Bronchial epithelial cell (primary cell): ENCODE data around the gene EPB41L4A. TPM values are rescaled to one million over a fixed set of nuclear protein-coding genes. Genes with fewer than 3 reads are reported as not detected.
"Not testable (repeated sequence)": the region's sequence is repeated elsewhere in the genome, so short reads cannot be mapped to it uniquely, and the experiment has no call there.

Source experiments
- DNase-seq: peaks from one replicate; pipeline ENCODE4 v3.0.0-alpha.2; 2010; ENCODE audit warnings: low read depth
- FAIRE-seq: peaks from 2 replicates; lab custom pipeline; 2011; peaks lifted over from hg19 to GRCh38; lab: Jason Lieb, UNC
- H3K27me3 ChIP-seq: 2 replicates; pipeline ENCODE4 v1.5.1; 2011; ENCODE audit warnings: low read length; ENCODE audit not compliant: control insufficient read depth, insufficient read depth
- H3K36me3 ChIP-seq: 2 replicates; pipeline ENCODE4 v1.5.1; 2011; ENCODE audit warnings: low read length; ENCODE audit not compliant: control insufficient read depth, insufficient read depth
- H3K4me3 ChIP-seq: 2 replicates; pipeline ENCODE4 v1.5.1; 2011; ENCODE audit warnings: mild to moderate bottlenecking, low read depth, low read length, control low read depth
- total RNA-seq: library from RNA; depleted of rRNA; stranded (reverse); fragments of >200 nt; gene quantifications from 2 replicates; pipeline ENCODE4 v1.2.1, GENCODE V29; 2014
- TF ChIP-seq, protein P1 (sequence below): IDR thresholded peaks from 2 replicates; pipeline ENCODE4 v1.5.1; 2011; ENCODE audit warnings: mild to moderate bottlenecking, moderate library complexity, low read length, control low read depth, inconsistent platforms; ENCODE audit not compliant: insufficient read depth, severe bottlenecking

Gene EPB41L4A
- total RNA-seq, 1 donor from 2014 or later: 5.3 TPM

DNA sequence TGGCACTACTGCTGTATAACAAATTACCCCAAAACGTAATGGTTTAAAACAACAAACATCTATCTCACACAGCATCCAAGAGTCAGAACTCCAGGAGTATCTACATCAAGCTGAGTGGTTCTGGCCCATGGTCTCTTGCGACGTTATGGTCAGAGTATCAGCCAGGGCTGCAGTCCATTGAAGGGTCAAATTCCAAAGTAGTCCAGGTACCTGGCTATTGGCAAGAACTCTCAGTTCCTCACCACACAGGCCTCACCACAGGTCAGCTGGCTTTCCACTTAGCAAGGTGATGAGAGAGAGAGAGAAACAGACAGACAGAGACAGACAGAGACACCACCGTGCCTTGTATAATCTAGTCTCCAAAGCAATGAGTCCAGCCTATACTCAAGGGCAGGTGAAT lies 22.6 kb downstream of the EPB41L4A start:
- no peak for FAIRE-seq
- H3K27me3 ChIP-seq: no peaks in the 10 kb centered on the region

DNA sequence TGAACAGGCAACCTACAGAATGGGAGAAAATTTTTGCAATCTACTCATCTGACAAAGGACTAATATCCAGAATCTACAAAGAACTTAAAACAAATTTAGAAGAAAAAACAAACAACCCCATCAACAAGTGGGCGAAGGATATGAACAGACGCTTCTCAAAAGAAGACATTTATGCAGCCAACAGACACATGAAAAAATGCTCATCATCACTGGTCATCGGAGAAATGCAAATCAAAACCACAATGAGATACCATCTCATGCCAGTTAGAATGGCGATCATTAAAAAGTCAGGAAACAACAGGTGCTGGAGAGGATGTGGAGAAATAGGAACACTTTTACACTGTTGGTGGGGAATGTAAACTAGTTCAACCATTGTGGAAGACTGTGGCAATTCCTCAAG lies 23.8 kb downstream of the EPB41L4A start:
- H3K27me3 ChIP-seq, FAIRE-seq, H3K36me3 ChIP-seq, DNase-seq, H3K4me3 ChIP-seq: not testable (repeated sequence)

More for the DNA sequence above, 22.6 kb downstream of the EPB41L4A start:
- TF ChIP-seq, protein P1, sequence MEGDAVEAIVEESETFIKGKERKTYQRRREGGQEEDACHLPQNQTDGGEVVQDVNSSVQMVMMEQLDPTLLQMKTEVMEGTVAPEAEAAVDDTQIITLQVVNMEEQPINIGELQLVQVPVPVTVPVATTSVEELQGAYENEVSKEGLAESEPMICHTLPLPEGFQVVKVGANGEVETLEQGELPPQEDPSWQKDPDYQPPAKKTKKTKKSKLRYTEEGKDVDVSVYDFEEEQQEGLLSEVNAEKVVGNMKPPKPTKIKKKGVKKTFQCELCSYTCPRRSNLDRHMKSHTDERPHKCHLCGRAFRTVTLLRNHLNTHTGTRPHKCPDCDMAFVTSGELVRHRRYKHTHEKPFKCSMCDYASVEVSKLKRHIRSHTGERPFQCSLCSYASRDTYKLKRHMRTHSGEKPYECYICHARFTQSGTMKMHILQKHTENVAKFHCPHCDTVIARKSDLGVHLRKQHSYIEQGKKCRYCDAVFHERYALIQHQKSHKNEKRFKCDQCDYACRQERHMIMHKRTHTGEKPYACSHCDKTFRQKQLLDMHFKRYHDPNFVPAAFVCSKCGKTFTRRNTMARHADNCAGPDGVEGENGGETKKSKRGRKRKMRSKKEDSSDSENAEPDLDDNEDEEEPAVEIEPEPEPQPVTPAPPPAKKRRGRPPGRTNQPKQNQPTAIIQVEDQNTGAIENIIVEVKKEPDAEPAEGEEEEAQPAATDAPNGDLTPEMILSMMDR: no peak
- Histone ChIP-seq H3K36me3 (no peaks in the 10 kb centered on the region), H3K4me3 (no peak overlapping the region)
- DNase-seq: no peak

DNA sequence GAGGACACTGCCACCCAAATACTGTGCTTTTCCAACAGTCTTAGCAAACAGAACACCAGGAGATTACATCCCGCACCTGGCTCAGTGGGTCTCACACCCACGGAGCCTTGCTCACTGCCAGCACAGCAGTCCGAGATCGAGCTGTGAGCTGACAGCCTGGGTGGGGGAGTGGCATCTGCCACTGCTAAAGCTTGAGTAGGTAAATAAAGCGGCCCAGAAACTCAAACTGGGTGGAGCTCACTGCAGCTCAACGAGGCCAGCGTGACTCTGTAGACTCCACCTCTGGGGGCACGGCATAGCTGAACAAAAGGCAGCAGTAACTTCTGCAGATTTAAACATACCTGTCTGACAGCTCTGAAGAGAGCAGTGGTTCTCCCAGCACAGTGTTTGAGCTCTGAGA lies 28.8 kb downstream of the EPB41L4A start:
- no peak for FAIRE-seq
- DNase-seq: peak; percentile 76

DNA sequence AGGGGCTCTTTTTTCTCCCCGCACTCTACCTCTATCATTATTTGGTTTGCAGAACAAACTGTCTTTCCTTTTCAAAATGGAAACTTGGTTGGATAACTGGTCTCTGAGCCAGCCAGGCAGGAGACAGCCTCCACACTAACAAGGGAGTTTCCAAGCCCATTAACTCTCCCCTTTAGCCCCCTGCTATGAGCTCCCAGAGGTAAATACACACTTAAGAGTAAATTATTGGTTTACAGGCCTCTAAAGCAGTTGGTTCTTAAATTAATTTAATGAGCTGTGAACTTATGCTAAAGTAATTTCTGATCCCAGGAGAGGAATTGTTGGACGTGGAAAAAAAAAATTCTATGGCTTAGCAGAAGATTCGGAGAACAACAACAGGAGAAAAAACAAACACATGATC lies 30.3 kb downstream of the EPB41L4A start:
- Histone ChIP-seq H3K27me3 (no peaks in the 10 kb centered on the region), H3K36me3 (no peaks in the 10 kb centered on the region), H3K4me3 (no peak overlapping the region)
- TF ChIP-seq, protein P1: no peak
- FAIRE-seq (no peak), DNase-seq (no peak)

More for the DNA sequence above, 28.8 kb downstream of the EPB41L4A start:
- TF ChIP-seq, protein P1: no peak
- no peak overlapping the region for H3K4me3 ChIP-seq
- H3K36me3 ChIP-seq: no peaks in the 10 kb centered on the region
- H3K27me3 ChIP-seq: no peaks in the 10 kb centered on the region

DNA sequence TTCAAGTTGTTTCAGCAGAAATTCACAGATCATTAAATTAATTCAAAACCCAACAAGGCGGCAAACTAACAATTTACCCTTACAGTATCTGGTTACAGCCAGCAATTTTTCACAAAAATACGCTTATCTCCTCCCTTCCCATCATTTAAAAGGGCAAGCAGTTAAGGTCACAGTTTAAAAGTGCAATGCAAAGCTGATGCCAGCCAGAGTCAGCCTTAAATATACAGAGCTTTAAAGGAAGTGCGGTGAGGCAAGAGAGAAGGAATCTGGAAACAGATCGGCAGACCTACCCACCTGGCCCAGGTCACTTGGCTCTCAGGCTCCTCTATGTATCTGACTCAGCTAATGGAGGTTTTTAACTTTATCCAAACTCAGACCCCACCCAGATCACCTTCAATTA lies 31.0 kb downstream of the EPB41L4A start:
- no peak for FAIRE-seq
- peak; percentile 50 for DNase-seq
- no peaks in the 10 kb centered on the region for H3K27me3 ChIP-seq
- no peaks in the 10 kb centered on the region for H3K36me3 ChIP-seq
- TF ChIP-seq, protein P1: no peak
- H3K4me3 ChIP-seq: no peak overlapping the region

DNA sequence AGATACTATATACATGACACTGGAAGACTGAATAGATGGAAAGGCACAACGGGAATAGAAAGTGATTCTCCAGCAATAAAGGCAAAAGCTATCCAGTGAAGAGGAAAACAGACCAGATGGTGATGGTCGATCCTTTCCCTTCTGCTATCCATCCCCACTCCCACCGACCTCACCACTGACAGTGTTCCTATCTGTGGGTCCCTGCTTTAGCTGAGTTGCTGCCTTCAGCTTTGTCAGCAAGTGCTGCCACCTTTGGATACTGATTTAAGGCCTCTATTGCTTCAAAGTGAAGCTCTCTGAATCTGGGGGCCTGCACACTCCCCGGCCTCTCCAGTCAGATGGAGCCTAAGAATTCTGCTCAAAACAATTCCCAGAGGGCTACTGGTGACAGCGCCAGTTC lies 32.3 kb downstream of the EPB41L4A start:
- DNase-seq (no peak), FAIRE-seq (no peak)
- Histone ChIP-seq H3K4me3 (no peak overlapping the region), H3K36me3 (no peaks in the 10 kb centered on the region), H3K27me3 (no peaks in the 10 kb centered on the region)
- TF ChIP-seq, protein P1: no peak
